Chondrocyte (in vitro differentiated cells): ENCODE results near the gene ALG13. TPM values are rescaled to one million over a fixed set of nuclear protein-coding genes. Genes with fewer than 3 reads are reported as not detected.
A peak's percentile ranks its signal among the peaks of the same experiment; 100 is the strongest.

Experiments used
- DNase-seq: peaks from one replicate; pipeline ENCODE4 v3.0.0; 2021; ENCODE audit warnings: mixed read lengths, low spot score
- H3K27ac Mint-ChIP-seq: one replicate; pipeline ENCODE4 v1.8.0; 2021; ENCODE audit warnings: mild to moderate bottlenecking, moderate library complexity, mixed read lengths; ENCODE audit not compliant: unreplicated experiment
- H3K27me3 Mint-ChIP-seq: 2 replicates; pipeline ENCODE4 v1.8.0; 2021; ENCODE audit warnings: low read depth, mixed read lengths
- H3K36me3 Mint-ChIP-seq: 2 replicates; pipeline ENCODE4 v1.8.0; 2021; ENCODE audit warnings: low read depth, mixed read lengths
- H3K4me1 Mint-ChIP-seq: 2 replicates; pipeline ENCODE4 v1.8.0; 2021; ENCODE audit warnings: low read depth, mild to moderate bottlenecking, mixed read lengths
- H3K4me3 Mint-ChIP-seq: one replicate; pipeline ENCODE4 v1.8.0; 2021; ENCODE audit warnings: mild to moderate bottlenecking, moderate library complexity, mixed read lengths; ENCODE audit not compliant: unreplicated experiment
- H3K9me3 Mint-ChIP-seq: 2 replicates; pipeline ENCODE4 v1.8.0; 2021; ENCODE audit warnings: low read depth, mixed read lengths
- CTCF ChIP-seq: fragments of 200-600 bp; sonication (generic); IDR thresholded peaks from 2 replicates; pipeline ENCODE4 v1.5.0; 2021; ENCODE audit warnings: antibody characterized with exemption, mild to moderate bottlenecking, moderate library complexity
- total RNA-seq: library from RNA; stranded (reverse); gene quantifications from 3 replicates; pipeline ENCODE4 v1.2.1, GENCODE V29; 2021

The ALG13 gene
- total RNA-seq, 1 donor from 2014 or later, result 56.1 TPM

- Mint-ChIP-seq H3K36me3 (no peaks in the 10 kb centered on the region), H3K4me3 (no peak overlapping the region), H3K27ac (no peak overlapping the region), H3K4me1 (no peaks in the 10 kb centered on the region), H3K27me3 (no peaks in the 10 kb centered on the region), H3K9me3 (peaks cover 2% of the 10 kb centered on the region)
- no peak for TF ChIP-seq CTCF
- DNase-seq, result no peak
Observed at GRCh38 chrX:111646515-111646914, 34.5 kb upstream of the ALG13 start.

GRCh38 chrX:111648802-111649201 is 32.2 kb upstream of the ALG13 start:
- H3K4me3 Mint-ChIP-seq, result no peak overlapping the region
- DNase-seq, result no peak
- TF ChIP-seq CTCF, result no peak
- H3K27ac Mint-ChIP-seq, result no peak overlapping the region
- H3K36me3 Mint-ChIP-seq, result no peaks in the 10 kb centered on the region
- H3K27me3 Mint-ChIP-seq, result peaks cover 3% of the 10 kb centered on the region
- peaks cover 2% of the 10 kb centered on the region for H3K9me3 Mint-ChIP-seq
- H3K4me1 Mint-ChIP-seq, result no peaks in the 10 kb centered on the region

GRCh38 chrX:111649638-111650037 is 31.3 kb upstream of the ALG13 start:
- Mint-ChIP-seq H3K36me3 (no peaks in the 10 kb centered on the region), H3K27me3 (peaks cover 3% of the 10 kb centered on the region), H3K9me3 (peaks cover 2% of the 10 kb centered on the region), H3K4me3 (no peak overlapping the region), H3K27ac (no peak overlapping the region), H3K4me1 (no peaks in the 10 kb centered on the region)
- no peak for TF ChIP-seq CTCF
- no peak for DNase-seq

GRCh38 chrX:111650845-111651244 is 30.1 kb upstream of the ALG13 start:
- no peak for DNase-seq
- no peak for TF ChIP-seq CTCF
- H3K27me3 Mint-ChIP-seq, result peaks cover 3% of the 10 kb centered on the region
- H3K9me3 Mint-ChIP-seq, result peaks cover 2% of the 10 kb centered on the region
- no peaks in the 10 kb centered on the region for H3K4me1 Mint-ChIP-seq
- H3K36me3 Mint-ChIP-seq, result no peaks in the 10 kb centered on the region
- no peak overlapping the region for H3K27ac Mint-ChIP-seq
- H3K4me3 Mint-ChIP-seq, result no peak overlapping the region

- DNase-seq, result no peak
- no peak overlapping the region for H3K27ac Mint-ChIP-seq
Observed at GRCh38 chrX:111652719-111653118, 28.3 kb upstream of the ALG13 start.

More at GRCh38 chrX:111652719-111653118, 28.3 kb upstream of the ALG13 start:
- no peaks in the 10 kb centered on the region for H3K4me1 Mint-ChIP-seq
- peaks cover 3% of the 10 kb centered on the region for H3K27me3 Mint-ChIP-seq
- H3K9me3 Mint-ChIP-seq, result peaks cover 2% of the 10 kb centered on the region
- H3K36me3 Mint-ChIP-seq, result no peaks in the 10 kb centered on the region
- H3K4me3 Mint-ChIP-seq, result no peak overlapping the region
- peak; percentile 42 for TF ChIP-seq CTCF
